Measurements from ENCODE around the gene MRPS30.

DNA sequence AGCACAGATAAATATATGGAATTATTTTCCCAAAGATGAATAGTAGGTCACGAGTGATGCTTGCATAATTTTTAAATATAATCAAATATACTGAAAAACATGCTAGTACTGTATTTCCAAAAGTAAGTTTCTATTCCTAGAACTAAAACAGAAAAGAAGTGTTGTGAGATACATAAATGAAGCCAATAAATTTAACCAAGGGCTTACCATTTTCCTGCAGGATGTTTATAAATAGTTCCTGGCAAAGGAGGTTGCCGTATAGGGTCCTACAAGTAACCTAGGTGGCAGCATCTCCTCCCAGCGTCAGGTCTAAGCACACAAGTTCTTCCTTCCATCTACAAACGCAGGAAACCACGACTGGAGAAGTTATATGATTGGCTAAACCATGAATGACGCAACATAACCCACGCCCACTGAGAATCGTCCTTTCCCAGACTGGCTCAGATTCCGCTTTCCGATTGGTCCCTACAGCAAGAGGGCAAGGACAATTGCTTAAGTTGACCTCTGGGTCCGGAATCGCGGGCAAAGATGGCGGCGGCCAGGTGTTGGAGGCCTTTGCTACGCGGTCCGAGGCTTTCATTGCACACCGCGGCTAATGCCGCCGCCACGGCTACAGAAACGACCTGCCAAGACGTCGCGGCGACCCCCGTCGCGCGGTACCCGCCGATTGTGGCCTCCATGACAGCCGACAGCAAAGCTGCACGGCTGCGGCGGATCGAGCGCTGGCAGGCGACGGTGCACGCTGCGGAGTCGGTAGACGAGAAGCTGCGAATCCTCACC is at the start of gene MRPS30:
- TF ChIP-seq, protein P1, sequence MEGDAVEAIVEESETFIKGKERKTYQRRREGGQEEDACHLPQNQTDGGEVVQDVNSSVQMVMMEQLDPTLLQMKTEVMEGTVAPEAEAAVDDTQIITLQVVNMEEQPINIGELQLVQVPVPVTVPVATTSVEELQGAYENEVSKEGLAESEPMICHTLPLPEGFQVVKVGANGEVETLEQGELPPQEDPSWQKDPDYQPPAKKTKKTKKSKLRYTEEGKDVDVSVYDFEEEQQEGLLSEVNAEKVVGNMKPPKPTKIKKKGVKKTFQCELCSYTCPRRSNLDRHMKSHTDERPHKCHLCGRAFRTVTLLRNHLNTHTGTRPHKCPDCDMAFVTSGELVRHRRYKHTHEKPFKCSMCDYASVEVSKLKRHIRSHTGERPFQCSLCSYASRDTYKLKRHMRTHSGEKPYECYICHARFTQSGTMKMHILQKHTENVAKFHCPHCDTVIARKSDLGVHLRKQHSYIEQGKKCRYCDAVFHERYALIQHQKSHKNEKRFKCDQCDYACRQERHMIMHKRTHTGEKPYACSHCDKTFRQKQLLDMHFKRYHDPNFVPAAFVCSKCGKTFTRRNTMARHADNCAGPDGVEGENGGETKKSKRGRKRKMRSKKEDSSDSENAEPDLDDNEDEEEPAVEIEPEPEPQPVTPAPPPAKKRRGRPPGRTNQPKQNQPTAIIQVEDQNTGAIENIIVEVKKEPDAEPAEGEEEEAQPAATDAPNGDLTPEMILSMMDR (conservative IDR thresholded peaks at IDR 0.05 in 1 of 2, IDR thresholded peaks at IDR 0.05 in 1 of 2; ENCODE audit: low read depth in 1 of 2, low read length in 2 of 2), result peak; percentile 40 to 41
- TF ChIP-seq EZH2 (IDR thresholded peaks at IDR 0.05; ENCODE audit: low read length, missing control alignments), result no peak

Measured in fibroblast of lung (primary cell).